Activated CD8-positive, alpha-beta T cell treated with anti-CD3 and anti-CD28 coated beads for 36 hours (primary cell): ENCODE results near the gene PPARGC1A. TPM values are rescaled to one million over a fixed set of nuclear protein-coding genes. Genes with fewer than 3 reads are reported as not detected.

ENCODE experiments used
- ATAC-seq: fragments of 200-7000 bp; cut with Tn5 transposase; one replicate; pipeline ENCODE4 v1.10.0; 2021; ENCODE audit warnings: mild to moderate bottlenecking, moderate library complexity
- CTCF ChIA-PET: fragments of 350-600 bp; sonication (Branson Sonifier 250); formaldehyde crosslinking; loops from one replicate; lab custom pipeline; 2021; ENCODE audit warnings: antibody characterized with exemption; lab: Charles Lee
- POLR2A ChIA-PET: fragments of 350-600 bp; sonication (Branson Sonifier 250); formaldehyde crosslinking; loops from one replicate; lab custom pipeline; 2021; ENCODE audit warnings: antibody characterized with exemption; lab: Charles Lee
- DNase-seq: peaks from one replicate; pipeline ENCODE4 v3.0.0-alpha.2; 2020
- H3K27ac Mint-ChIP-seq: one replicate; pipeline ENCODE4 v1.8.0; 2021; ENCODE audit warnings: mild to moderate bottlenecking, mixed read lengths
- H3K27me3 Mint-ChIP-seq: one replicate; pipeline ENCODE4 v1.8.0; 2021; ENCODE audit warnings: mixed read lengths
- H3K36me3 Mint-ChIP-seq: one replicate; pipeline ENCODE4 v1.8.0; 2021; ENCODE audit warnings: low read depth, mixed read lengths
- H3K4me1 Mint-ChIP-seq: one replicate; pipeline ENCODE4 v1.8.0; 2021; ENCODE audit warnings: low read depth, mixed read lengths
- H3K4me3 Mint-ChIP-seq: one replicate; pipeline ENCODE4 v1.8.0; 2021; ENCODE audit warnings: mild to moderate bottlenecking, moderate library complexity, mixed read lengths
- H3K9me3 Mint-ChIP-seq: one replicate; pipeline ENCODE4 v1.8.0; 2021; ENCODE audit warnings: mixed read lengths
- intact Hi-C: fragments of 100-400 bp; cut with micrococcal nuclease; formaldehyde crosslinking; loops from one replicate; pipeline ENCODE4 v1.10.0; 2022
- total RNA-seq, 2 experiments: library from RNA; stranded (reverse); gene quantifications; one replicate each; pipeline ENCODE4 v1.2.3, GENCODE V29; 2021
- TF ChIP-seq, protein P1 (sequence below): fragments of 200-600 bp; IDR thresholded peaks from one replicate; pipeline ENCODE4 v1.8.0; 2022; ENCODE audit warnings: antibody characterized with exemption, mild to moderate bottlenecking

PPARGC1A gene
- total RNA-seq, 2 experiments from 2014 or later = not detected

DNA sequence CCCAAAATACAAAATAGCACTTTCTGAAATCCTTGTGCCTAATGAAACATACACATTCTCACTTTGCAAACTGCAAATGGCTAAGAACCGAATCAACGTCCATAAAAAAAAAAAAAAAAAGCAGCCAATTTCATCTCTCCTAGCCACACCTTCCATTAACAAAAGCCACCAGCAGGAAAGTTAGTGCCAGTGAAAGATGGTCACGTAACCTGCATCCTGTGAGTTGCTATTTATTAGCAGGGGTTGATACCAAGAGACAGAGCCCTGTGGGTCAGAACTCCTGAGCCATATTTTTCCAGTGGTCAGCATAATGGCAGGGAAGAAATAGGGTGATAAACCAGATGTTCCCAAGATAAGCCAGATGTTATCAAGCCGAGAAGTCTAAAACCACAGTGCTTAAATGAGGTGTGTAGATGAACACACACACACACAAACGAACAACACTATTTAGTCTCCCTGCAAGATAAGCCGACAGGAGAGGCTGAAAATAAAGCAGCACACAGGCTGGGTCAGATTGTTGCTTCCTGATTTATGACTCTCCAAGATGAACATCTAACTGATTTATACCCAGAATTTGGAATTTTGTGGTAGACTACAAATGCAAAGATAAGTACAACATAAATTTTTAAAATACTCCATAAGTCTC, 11.5 kb downstream of the PPARGC1A start:
- ATAC-seq = no peak
- ChIA-PET POLR2A (no interaction called here), CTCF (no interaction called here)
- Mint-ChIP-seq H3K27ac (no peak overlapping the region), H3K4me1 (no peaks in the 10 kb centered on the region), H3K4me3 (no peak overlapping the region), H3K9me3 (no peaks in the 10 kb centered on the region), H3K36me3 (no peaks in the 10 kb centered on the region), H3K27me3 (no peaks in the 10 kb centered on the region)
- TF ChIP-seq, protein P1, sequence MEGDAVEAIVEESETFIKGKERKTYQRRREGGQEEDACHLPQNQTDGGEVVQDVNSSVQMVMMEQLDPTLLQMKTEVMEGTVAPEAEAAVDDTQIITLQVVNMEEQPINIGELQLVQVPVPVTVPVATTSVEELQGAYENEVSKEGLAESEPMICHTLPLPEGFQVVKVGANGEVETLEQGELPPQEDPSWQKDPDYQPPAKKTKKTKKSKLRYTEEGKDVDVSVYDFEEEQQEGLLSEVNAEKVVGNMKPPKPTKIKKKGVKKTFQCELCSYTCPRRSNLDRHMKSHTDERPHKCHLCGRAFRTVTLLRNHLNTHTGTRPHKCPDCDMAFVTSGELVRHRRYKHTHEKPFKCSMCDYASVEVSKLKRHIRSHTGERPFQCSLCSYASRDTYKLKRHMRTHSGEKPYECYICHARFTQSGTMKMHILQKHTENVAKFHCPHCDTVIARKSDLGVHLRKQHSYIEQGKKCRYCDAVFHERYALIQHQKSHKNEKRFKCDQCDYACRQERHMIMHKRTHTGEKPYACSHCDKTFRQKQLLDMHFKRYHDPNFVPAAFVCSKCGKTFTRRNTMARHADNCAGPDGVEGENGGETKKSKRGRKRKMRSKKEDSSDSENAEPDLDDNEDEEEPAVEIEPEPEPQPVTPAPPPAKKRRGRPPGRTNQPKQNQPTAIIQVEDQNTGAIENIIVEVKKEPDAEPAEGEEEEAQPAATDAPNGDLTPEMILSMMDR = no peak
- DNase-seq = no peak
- intact Hi-C loops = no loop called here

GRCh38 chr4:23877758-23878229, 12.1 kb downstream of the PPARGC1A start:
- Mint-ChIP-seq H3K36me3 (no peaks in the 10 kb centered on the region), H3K4me3 (no peak overlapping the region)
- TF ChIP-seq, protein P1 = no peak

DNA sequence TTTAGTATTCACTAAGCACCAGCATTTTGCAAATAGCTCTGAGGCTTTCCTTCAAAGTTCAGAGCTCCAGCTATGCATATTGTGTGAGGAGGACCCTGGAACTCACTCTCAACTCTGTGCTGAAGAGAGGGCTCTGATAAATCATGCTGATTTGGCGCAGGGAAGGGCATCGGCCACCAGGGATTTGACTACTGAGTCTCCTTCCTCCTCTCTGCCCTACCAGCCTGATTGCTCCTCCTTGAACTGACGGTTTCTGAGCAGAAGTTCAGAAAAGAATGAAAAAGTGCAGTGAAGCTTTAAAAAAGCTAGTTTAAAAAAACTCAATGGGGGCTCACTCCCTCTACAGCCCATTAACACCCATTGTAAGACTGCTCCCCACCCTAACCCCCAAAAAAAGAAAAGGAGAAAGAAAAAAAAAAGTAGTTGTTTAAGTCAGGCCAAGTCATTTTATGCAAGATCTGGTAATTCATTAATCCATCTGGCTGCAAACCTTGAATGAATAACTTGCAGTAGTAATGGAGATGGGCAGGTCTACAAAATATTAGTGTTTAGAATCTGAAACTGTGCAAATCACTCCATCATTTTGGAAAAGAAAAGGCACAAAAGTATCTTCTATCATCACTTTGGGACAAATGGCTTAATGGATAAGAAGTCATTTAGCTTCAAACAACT, 13.3 kb downstream of the PPARGC1A start:
- H3K4me1 Mint-ChIP-seq = no peaks in the 10 kb centered on the region
- TF ChIP-seq, protein P1 = no peak
- ChIA-PET POLR2A (no interaction called here), CTCF (no interaction called here)
- H3K27ac Mint-ChIP-seq = no peak overlapping the region
- H3K4me3 Mint-ChIP-seq = no peak overlapping the region
- no peak for ATAC-seq
- intact Hi-C loops = no loop called here
- no peaks in the 10 kb centered on the region for H3K27me3 Mint-ChIP-seq
- no peaks in the 10 kb centered on the region for H3K36me3 Mint-ChIP-seq
- no peaks in the 10 kb centered on the region for H3K9me3 Mint-ChIP-seq
- DNase-seq = no peak

More at GRCh38 chr4:23877758-23878229, 12.1 kb downstream of the PPARGC1A start:
- Mint-ChIP-seq H3K27ac (no peak overlapping the region), H3K9me3 (no peaks in the 10 kb centered on the region), H3K4me1 (no peaks in the 10 kb centered on the region), H3K27me3 (no peaks in the 10 kb centered on the region)
- no peak for DNase-seq
- ChIA-PET POLR2A (no interaction called here), CTCF (no interaction called here)
- intact Hi-C loops = no loop called here
- no peak for ATAC-seq

DNA sequence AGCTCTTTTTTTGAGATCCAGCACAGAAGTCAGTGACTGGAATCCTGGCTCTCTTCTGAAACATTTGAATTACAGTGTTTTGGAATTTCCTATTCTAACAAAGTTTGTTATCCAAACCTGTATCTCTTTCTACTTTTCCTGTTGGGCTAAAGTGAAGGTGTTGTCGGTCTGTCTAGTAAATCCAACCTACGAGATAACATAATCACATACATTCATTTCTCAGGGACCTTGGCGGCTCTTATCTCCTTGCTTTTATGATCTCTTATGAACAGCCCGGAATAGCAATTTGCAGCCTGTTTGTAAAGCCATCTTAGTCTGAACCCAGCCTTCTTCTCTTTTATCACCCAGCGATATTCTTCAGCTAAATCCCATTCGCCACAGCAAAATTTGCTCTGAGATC, 14.5 kb downstream of the PPARGC1A start:
- Mint-ChIP-seq H3K27ac (no peak overlapping the region), H3K27me3 (no peaks in the 10 kb centered on the region), H3K36me3 (no peaks in the 10 kb centered on the region), H3K4me1 (no peaks in the 10 kb centered on the region), H3K4me3 (no peak overlapping the region), H3K9me3 (no peaks in the 10 kb centered on the region)
- no peak for DNase-seq
- no peak for ATAC-seq
- TF ChIP-seq, protein P1 = no peak
- CTCF ChIA-PET = no interaction called here
- POLR2A ChIA-PET = no interaction called here
- intact Hi-C loops = no loop called here

GRCh38 chr4:23874536-23874901, 15.3 kb downstream of the PPARGC1A start:
- Mint-ChIP-seq H3K36me3 (no peaks in the 10 kb centered on the region), H3K9me3 (no peaks in the 10 kb centered on the region), H3K27me3 (no peaks in the 10 kb centered on the region), H3K4me3 (no peak overlapping the region), H3K4me1 (no peaks in the 10 kb centered on the region), H3K27ac (no peak overlapping the region)
- no peak for ATAC-seq
- CTCF ChIA-PET = no interaction called here
- DNase-seq = no peak
- TF ChIP-seq, protein P1 = no peak
- intact Hi-C loops = no loop called here
- POLR2A ChIA-PET = interaction anchor here (0.6 kb wide), 1 partner anchor 16 kb away, joined by 3 read pairs; no protein-coding TSS in a partner anchor
